K562 (cell line): ENCODE data around the gene SFMBT2. TPM values are rescaled to one million over a fixed set of nuclear protein-coding genes. Genes with fewer than 3 reads are reported as not detected.

Experiments
- BRF1 ChIP-seq: IDR thresholded peaks from 3 replicates; pipeline ENCODE4 v1.6.1; 2011; ENCODE audit warnings: borderline replicate concordance, mild to moderate bottlenecking; ENCODE audit not compliant: insufficient read length; ENCODE audit errors: extremely low read depth
- CBX1 ChIP-seq: sonication (generic); IDR thresholded peaks from 2 replicates; pipeline ENCODE4 v1.6.1; 2016; ENCODE audit warnings: antibody characterized with exemption, low read depth, mild to moderate bottlenecking
- CSDE1 ChIP-seq, 2 experiments: fragments of 450-650 bp; IDR thresholded peaks; 2 replicates each; pipeline ENCODE4 v1.6.1; 2016; ENCODE audit warnings: mild to moderate bottlenecking in 1 of 2
- ETV5 ChIP-seq: sonication (generic); formaldehyde crosslinking; IDR thresholded peaks from 2 replicates; pipeline ENCODE4 v1.4.0; 2020; ENCODE audit warnings: low read depth, mild to moderate bottlenecking, missing genetic modification reagents
- JUN ChIP-seq, 2 experiments: sonication (generic) in 1 of 2; formaldehyde crosslinking in 1 of 2; IDR thresholded peaks; 2 replicates each; pipeline versions ENCODE4 v1.6.1 to v1.8.0; 2012 to 2022; ENCODE audit warnings: borderline replicate concordance in 2 of 2, mild to moderate bottlenecking in 2 of 2, improper control_type of control experiment in 1 of 2, low read depth in 1 of 2, low read length in 1 of 2, missing genetic modification reagents in 1 of 2
- MYBL2 ChIP-seq, 2 experiments: fragments of 450-650 bp in 1 of 2; sonication (generic) in 1 of 2; formaldehyde crosslinking in 1 of 2; IDR thresholded peaks; 2 replicates each; pipeline versions ENCODE4 v1.6.1 to v1.8.1; 2017 to 2022; ENCODE audit warnings: borderline replicate concordance in 1 of 2, inconsistent platforms in 1 of 2, low read depth in 1 of 2, mild to moderate bottlenecking in 1 of 2, missing genetic modification reagents in 1 of 2, moderate library complexity in 1 of 2
- MYNN ChIP-seq, 2 experiments: sonication (generic); formaldehyde crosslinking in 1 of 2; IDR thresholded peaks; 2 replicates each; pipeline versions ENCODE4 v1.5.0 to v1.6.1; 2016 to 2020; ENCODE audit warnings: antibody characterized with exemption in 1 of 2, missing genetic modification reagents in 1 of 2
- NCOA4 ChIP-seq: fragments of 450-650 bp; IDR thresholded peaks from 2 replicates; pipeline ENCODE4 v1.6.1; 2018; ENCODE audit warnings: mild to moderate bottlenecking; ENCODE audit not compliant: partially characterized antibody
- NR3C1 ChIP-seq: sonication (generic); formaldehyde crosslinking; IDR thresholded peaks from 2 replicates; pipeline ENCODE4 v1.8.1; 2022; ENCODE audit warnings: missing genetic modification reagents
- RFX5 ChIP-seq: IDR thresholded peaks from 2 replicates; pipeline ENCODE4 v1.6.1; 2011; ENCODE audit warnings: low read depth, mild to moderate bottlenecking, improper control_type of control experiment, low read length
- SIX5 ChIP-seq, 2 experiments: IDR thresholded peaks; 2 replicates each; pipeline ENCODE4 v1.6.1; 2011; ENCODE audit warnings: low read length in 2 of 2, borderline replicate concordance in 1 of 2, low read depth in 1 of 2, mild to moderate bottlenecking in 1 of 2, moderate library complexity in 1 of 2; ENCODE audit not compliant: insufficient read depth in 1 of 2
- SMARCE1 ChIP-seq: fragments of 450-650 bp; IDR thresholded peaks from 2 replicates; pipeline ENCODE4 v1.7.1; 2016; ENCODE audit warnings: mild to moderate bottlenecking
- TRIM28 ChIP-seq: fragments of 450-650 bp; IDR thresholded peaks from 2 replicates; pipeline ENCODE4 v1.6.1; 2017
- TSC22D4 ChIP-seq: fragments of 450-650 bp; IDR thresholded peaks from 2 replicates; pipeline ENCODE4 v1.6.1; 2016; ENCODE audit warnings: missing genetic modification characterization, missing biosample characterization, control low read depth
- ZFP30 ChIP-seq: fragments of 250-450 bp; sonication (Bioruptor Pico); IDR thresholded peaks from 2 replicates; pipeline ENCODE4 v1.8.0; 2022; ENCODE audit warnings: moderate library complexity, mild to moderate bottlenecking, inconsistent platforms, borderline replicate concordance
- ZNF133 ChIP-seq: fragments of 250-450 bp; sonication (Bioruptor Pico); IDR thresholded peaks from 2 replicates; pipeline ENCODE4 v1.4.0; 2020; ENCODE audit warnings: mild to moderate bottlenecking
- ZNF184 ChIP-seq: sonication (generic); formaldehyde crosslinking; IDR thresholded peaks from 2 replicates; pipeline ENCODE4 v1.5.0; 2020; ENCODE audit warnings: missing genetic modification reagents
- ZNF311 ChIP-seq: fragments of 250-450 bp; sonication (Bioruptor Pico); IDR thresholded peaks from 2 replicates; pipeline ENCODE4 v1.4.0; 2020; ENCODE audit warnings: mild to moderate bottlenecking, moderate library complexity
- ZSCAN29 ChIP-seq: fragments of 450-650 bp; IDR thresholded peaks from 2 replicates; pipeline ENCODE4 v1.6.1; 2017
- polyA plus RNA-seq, 8 experiments: library from polyadenylated mRNA; depleted of rRNA in 4 of 8; stranded (reverse) in 5 of 8; unstranded in 3 of 8; fragments of >200 nt; fragmentation: Nextera tagmentation in 2 of 8; fragmentation: Illumina TruSeq in 1 of 8; extraction: Ambion mirVana in 2 of 8; extraction: Trizol in 1 of 8; gene quantifications; 2 replicates each; pipeline versions ENCODE4 v1.2.1 to v1.2.3, GENCODE V29; 2011 to 2014; ENCODE audit warnings: inconsistent platforms in 1 of 8, missing spikeins in 1 of 8
- total RNA-seq, 7 experiments: library from RNA; depleted of rRNA in 6 of 7; stranded (reverse); fragments of >200 nt in 6 of 7; fragmentation: Illumina TruSeq in 2 of 7; extraction: Trizol in 2 of 7; gene quantifications; 2 replicates each; pipeline versions ENCODE4 v1.2.1 to v1.2.3, GENCODE V29; 2011 to 2021; ENCODE audit warnings: low replicate concordance in 1 of 7
- TF ChIP-seq, protein P1 (sequence below), 2 experiments: fragments of 450-650 bp; IDR thresholded peaks; 2 replicates each; pipeline ENCODE4 v1.6.1; 2016
- TF ChIP-seq, protein P2 (sequence below): sonication (generic); formaldehyde crosslinking; IDR thresholded peaks from 2 replicates; pipeline ENCODE4 v1.8.0; 2022; ENCODE audit warnings: missing genetic modification reagents, mild to moderate bottlenecking, moderate library complexity, borderline replicate concordance
- TF ChIP-seq, protein P3 (sequence below): conservative IDR thresholded peaks from 2 replicates; pipeline ENCODE4 v1.6.1; 2011; ENCODE audit warnings: low read depth, mild to moderate bottlenecking, low read length; ENCODE audit not compliant: control insufficient read depth

Gene SFMBT2
- total and polyA plus RNA-seq, 9 of the 15 experiments (the other 6 are each of a cell fraction or from before 2014, with no cell fraction given) = 1.2 to 13.6 (median 7.6) TPM

DNA sequence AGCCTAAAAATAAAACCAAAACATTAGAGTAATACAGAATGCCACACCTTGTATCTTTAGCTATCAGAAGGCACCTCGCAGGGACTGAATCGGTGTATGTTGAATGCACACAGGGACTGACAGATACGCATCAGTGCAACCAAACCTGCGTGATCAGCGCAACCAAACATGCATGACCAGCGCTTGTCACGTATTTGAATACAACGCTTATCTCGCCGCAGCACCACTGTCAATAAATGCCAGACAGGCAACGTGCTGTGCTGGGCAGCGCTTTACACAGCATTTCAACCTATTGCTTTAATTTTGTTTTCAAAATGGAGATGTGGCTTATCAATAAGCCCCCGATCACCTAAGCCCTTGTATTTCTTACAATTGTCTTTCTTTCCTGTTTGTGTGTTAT is 242.4 kb downstream of the SFMBT2 start (continued):
- TF ChIP-seq, protein P1, sequence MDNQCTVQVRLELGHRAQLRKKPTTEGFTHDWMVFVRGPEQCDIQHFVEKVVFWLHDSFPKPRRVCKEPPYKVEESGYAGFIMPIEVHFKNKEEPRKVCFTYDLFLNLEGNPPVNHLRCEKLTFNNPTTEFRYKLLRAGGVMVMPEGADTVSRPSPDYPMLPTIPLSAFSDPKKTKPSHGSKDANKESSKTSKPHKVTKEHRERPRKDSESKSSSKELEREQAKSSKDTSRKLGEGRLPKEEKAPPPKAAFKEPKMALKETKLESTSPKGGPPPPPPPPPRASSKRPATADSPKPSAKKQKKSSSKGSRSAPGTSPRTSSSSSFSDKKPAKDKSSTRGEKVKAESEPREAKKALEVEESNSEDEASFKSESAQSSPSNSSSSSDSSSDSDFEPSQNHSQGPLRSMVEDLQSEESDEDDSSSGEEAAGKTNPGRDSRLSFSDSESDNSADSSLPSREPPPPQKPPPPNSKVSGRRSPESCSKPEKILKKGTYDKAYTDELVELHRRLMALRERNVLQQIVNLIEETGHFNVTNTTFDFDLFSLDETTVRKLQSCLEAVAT (IDR thresholded peaks at IDR 0.05) = no peak
- TF ChIP-seq CBX1 (no peak), CSDE1 (IDR thresholded peaks at IDR 0.05) (no peak), ZNF184 (CRISPR knock-in tag) (no peak), ZNF133 (CRISPR knock-in tag) (no peak), MYNN (IDR thresholded peaks at IDR 0.05) (no peak), MYNN (CRISPR knock-in tag; IDR thresholded peaks at IDR 0.05) (no peak), JUN (IDR thresholded peaks at IDR 0.05; ENCODE audit: borderline replicate concordance, low read depth, low read length) (no peak), JUN (CRISPR knock-in tag; IDR thresholded peaks at IDR 0.05; ENCODE audit: borderline replicate concordance) (no peak), ZSCAN29 (no peak), NR3C1 (CRISPR knock-in tag) (no peak), ZNF311 (no peak), SIX5 (IDR thresholded peaks at IDR 0.05; ENCODE audit: borderline replicate concordance in 1 of 2, insufficient read depth in 1 of 2, low read depth in 1 of 2, low read length in 2 of 2) (no peak), MYBL2 (IDR thresholded peaks at IDR 0.05; ENCODE audit: low read depth) (no peak), MYBL2 (CRISPR knock-in tag; IDR thresholded peaks at IDR 0.05; ENCODE audit: borderline replicate concordance) (no peak), TRIM28 (no peak), RFX5 (no peak), ZFP30 (CRISPR knock-in tag) (no peak), TSC22D4 (tag) (no peak), ETV5 (CRISPR knock-in tag) (no peak), NCOA4 (no peak), BRF1 (no peak), SMARCE1 (no peak)
- TF ChIP-seq, protein P2, sequence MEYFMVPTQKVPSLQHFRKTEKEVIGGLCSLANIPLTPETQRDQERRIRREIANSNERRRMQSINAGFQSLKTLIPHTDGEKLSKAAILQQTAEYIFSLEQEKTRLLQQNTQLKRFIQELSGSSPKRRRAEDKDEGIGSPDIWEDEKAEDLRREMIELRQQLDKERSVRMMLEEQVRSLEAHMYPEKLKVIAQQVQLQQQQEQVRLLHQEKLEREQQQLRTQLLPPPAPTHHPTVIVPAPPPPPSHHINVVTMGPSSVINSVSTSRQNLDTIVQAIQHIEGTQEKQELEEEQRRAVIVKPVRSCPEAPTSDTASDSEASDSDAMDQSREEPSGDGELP = no peak
- TF ChIP-seq, protein P3, sequence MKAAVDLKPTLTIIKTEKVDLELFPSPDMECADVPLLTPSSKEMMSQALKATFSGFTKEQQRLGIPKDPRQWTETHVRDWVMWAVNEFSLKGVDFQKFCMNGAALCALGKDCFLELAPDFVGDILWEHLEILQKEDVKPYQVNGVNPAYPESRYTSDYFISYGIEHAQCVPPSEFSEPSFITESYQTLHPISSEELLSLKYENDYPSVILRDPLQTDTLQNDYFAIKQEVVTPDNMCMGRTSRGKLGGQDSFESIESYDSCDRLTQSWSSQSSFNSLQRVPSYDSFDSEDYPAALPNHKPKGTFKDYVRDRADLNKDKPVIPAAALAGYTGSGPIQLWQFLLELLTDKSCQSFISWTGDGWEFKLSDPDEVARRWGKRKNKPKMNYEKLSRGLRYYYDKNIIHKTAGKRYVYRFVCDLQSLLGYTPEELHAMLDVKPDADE = no peak
